Epithelial cell of proximal tubule (primary cell): ENCODE results near the gene CORO2B. TPM values are rescaled to one million over a fixed set of nuclear protein-coding genes. Genes with fewer than 3 reads are reported as not detected.

Experiments used
- DNase-seq: peaks from one replicate; pipeline ENCODE4 v3.0.0-alpha.2; 2011; ENCODE audit warnings: low read depth
- H3K4me3 ChIP-seq: 2 replicates; pipeline ENCODE4 v1.5.1; 2011; ENCODE audit warnings: low read depth, mild to moderate bottlenecking, low read length
- total RNA-seq: library from RNA; depleted of rRNA; stranded (reverse); fragments of >200 nt; gene quantifications from 2 replicates; pipeline ENCODE4 v1.2.3, GENCODE V29; 2015
- TF ChIP-seq, protein P1 (sequence below): conservative IDR thresholded peaks from 2 replicates; pipeline ENCODE4 v1.5.1; 2012; ENCODE audit warnings: low read depth, mild to moderate bottlenecking, low read length

Gene CORO2B
- total RNA-seq, 1 donor from 2014 or later: 18.3 TPM

DNA sequence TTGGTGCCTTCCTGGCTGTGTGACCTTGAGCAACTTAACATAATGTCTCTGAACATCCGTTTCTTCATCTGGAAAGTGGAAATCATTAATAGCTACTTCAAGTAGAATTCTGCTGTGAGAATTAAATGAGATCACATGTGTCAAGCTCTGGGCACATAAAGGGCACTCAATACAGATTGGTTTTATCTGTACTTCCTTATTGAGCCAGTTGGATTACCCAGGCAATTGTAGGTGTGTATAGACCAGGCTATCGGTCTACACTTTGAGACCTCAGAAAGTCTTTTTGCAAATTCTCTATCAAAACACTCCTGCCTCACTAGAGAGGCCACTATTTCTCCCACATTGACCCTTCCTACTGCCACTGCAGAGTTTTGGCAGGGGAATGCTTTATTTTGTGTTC, 194.2 kb downstream of the CORO2B start:
- H3K4me3 ChIP-seq: no peak overlapping the region
- no peak for DNase-seq
- TF ChIP-seq, protein P1, sequence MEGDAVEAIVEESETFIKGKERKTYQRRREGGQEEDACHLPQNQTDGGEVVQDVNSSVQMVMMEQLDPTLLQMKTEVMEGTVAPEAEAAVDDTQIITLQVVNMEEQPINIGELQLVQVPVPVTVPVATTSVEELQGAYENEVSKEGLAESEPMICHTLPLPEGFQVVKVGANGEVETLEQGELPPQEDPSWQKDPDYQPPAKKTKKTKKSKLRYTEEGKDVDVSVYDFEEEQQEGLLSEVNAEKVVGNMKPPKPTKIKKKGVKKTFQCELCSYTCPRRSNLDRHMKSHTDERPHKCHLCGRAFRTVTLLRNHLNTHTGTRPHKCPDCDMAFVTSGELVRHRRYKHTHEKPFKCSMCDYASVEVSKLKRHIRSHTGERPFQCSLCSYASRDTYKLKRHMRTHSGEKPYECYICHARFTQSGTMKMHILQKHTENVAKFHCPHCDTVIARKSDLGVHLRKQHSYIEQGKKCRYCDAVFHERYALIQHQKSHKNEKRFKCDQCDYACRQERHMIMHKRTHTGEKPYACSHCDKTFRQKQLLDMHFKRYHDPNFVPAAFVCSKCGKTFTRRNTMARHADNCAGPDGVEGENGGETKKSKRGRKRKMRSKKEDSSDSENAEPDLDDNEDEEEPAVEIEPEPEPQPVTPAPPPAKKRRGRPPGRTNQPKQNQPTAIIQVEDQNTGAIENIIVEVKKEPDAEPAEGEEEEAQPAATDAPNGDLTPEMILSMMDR: no peak

DNA sequence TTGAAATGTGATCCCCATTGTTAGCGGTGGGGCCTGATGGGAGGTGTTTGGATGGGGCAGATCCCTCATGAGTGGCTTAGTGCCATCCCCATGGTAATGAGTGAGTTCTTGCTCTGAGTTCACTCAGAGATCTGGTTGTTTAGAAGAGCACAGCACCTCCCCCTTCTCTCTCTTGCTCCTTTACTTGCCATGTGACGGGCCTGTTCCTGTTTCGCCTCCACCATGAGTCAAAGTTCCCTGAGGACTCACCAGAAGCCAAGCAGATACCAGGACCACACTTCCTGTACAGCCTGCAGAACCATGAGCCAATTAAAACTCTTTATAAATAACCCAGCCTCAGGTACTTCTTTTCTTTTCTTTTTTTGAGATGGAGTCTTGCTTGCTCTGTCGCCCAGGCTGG, 195.3 kb downstream of the CORO2B start:
- no peak for DNase-seq

DNA sequence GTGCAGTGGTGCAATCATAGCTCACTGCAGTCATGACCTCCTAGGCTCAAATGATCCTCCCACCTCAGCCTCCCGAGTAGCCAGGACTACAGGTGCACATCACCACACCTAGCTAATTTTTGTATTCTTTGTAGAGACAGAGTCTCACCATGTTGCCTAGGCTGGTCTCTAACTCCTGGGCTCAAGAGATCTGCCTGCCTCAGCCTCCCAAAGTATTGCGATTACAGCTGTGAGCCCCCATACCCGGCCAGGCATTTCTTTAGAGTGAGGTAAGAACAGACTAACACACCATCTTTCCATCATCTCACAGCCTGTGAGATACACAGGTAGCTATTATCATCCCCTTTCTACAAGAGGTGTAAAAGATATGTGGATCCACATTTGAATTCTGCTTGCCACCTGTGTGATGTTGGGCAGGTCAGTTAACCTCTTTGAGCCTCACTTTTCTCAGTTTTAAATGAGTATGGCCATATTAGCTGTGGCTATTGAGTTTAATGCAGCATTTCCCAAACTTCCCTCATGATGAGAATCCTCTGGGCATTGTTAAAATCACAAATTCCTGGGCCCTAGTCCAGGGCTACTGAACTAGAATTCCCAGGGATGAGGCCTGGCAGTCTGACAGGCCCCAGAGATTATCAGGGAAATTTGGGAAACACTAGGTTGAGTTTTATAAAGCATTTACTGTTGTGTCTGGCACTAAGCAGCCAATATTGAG, 195.9 kb downstream of the CORO2B start:
- DNase-seq: no peak
- no peak overlapping the region for H3K4me3 ChIP-seq
- TF ChIP-seq, protein P1: no peak

More for the DNA sequence above, 195.3 kb downstream of the CORO2B start:
- TF ChIP-seq, protein P1: no peak
- no peak overlapping the region for H3K4me3 ChIP-seq

DNA sequence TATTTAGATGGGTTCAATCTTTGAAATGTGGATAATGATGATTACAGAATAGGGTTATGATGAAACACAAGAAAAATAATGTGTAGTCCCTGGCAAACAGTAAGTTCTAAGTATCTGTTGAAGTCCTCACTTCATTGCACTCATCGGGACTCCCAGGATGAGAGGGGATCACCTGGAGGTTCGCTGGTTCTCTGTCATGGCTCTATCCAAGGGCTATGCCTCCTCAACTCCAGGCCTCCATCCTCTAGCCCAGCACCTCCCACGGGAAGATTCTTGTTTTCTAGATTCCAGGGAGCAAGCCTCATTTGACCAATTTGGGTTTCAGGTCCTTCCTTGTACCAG, 196.4 kb downstream of the CORO2B start:
- DNase-seq: no peak
- no peak overlapping the region for H3K4me3 ChIP-seq
- TF ChIP-seq, protein P1: no peak

DNA sequence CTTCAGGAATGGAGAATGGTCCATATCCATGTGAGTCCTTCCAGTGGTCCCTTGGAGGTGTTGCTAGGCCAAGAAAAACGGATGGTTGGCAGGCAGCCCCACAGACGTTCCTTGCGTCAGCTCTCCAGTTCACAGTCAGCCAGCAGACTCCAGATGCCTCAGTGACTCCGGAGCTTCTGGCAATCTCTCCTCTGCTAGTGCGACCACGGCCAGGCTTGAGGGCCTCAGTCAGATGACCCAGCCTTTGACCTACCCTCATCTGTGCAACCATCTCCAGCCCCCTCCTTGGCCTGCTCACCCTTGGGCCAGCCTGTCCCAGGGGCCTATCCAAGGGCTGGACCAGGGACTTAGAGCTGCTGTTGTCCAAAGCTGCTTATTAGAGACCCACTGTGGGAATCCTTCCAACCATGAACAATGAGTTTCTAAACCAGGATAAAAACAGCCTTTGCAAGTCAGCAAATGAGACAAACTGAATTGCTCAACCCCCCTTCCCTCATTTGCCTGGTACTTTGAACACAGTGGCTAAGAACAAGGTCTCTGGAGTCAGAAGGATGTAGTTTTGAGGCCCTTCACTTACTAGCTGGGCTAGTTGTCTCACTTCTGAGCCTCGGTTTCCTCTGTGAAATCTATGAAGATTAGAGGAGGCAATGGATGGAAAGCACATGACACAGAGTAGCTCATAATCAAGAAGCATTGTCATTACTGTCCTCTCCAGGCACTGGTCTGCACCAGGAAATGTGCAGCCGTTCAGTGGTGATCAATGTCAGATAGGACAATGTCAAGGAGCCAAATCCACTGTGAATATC, 197.1 kb downstream of the CORO2B start:
- no peak for DNase-seq
- H3K4me3 ChIP-seq: no peak overlapping the region
- TF ChIP-seq, protein P1: no peak

DNA sequence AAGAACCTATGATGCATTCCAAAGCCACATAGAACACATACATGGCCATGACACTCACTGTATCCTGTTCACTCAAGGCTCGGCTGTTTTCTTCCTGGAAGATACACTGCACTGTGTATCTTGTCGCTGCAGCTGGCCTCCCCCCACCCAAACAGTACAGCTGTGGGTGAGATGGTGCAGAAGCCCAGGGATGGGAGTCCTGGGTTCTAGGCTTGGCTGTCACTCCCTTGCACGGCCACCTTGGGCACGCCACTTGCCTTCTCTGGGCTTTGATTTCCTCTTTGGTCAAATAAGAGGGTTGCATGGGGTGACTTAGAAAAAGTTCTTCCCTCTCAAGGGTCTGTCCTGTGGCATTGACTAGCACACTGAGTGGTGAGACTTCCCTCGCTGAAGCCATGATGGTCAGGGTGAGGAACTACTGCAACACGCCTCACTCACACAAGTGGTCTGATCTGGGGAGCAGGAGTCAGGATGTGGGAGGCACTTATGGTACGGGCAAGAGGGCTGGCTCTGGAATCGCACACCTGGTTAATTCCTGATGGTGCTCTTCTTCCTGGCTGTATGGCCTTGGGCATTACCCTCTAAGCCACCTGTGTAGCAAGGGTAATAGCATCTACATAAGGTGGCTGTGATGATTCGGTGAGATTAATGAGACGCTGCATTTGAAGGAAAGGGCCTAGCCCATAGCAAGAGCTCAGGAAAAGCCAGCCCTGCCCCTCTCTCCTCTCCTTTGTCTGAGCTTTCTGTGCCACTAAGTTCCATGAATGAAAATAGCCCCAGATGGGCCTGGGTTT, 197.9 kb downstream of the CORO2B start:
- TF ChIP-seq, protein P1: no peak

More for the DNA sequence above, 197.9 kb downstream of the CORO2B start:
- H3K4me3 ChIP-seq: no peak overlapping the region
- DNase-seq: no peak

Other genes starting within 250 kb of the CORO2B start
- gene ITGA11, start 146.8 kb upstream of the CORO2B start, total RNA-seq: 0.36 and 1.6 TPM in 2 replicates
- 65.8 and 99.5 TPM in 2 replicates for gene ANP32A, start 241.9 kb downstream of the CORO2B start, total RNA-seq